ENCODE data around the gene NAA40. TPM values are rescaled to one million over a fixed set of nuclear protein-coding genes. Genes with fewer than 3 reads are reported as not detected.

The NAA40 gene
- total RNA-seq, 2 experiments from 2014 or later: 11.8 to 14.0 TPM

DNA sequence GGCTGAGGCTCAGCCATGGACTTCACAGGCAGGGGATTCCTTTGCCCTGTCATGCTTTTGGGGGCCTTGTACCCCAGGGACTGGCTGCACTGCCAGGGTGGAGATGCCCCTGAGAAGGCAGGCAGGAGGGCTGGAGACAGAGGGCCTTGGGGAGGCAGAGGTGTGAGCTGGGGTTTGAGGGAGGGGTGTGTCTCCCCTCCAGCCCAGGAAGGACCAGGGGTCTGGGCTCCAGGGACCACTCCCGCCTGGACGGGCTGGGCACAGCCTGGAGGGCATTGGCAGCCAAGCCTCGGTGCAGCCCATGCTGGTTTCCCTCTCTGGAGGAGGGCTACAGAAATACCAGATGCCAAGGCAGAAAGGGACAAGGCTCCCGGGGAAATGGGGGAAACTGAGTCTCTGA is 66.9 kb downstream of the NAA40 start:
- Histone ChIP-seq H3K9me3 (ENCODE audit: control insufficient read depth in 1 of 2, insufficient read depth in 1 of 2, low read length in 2 of 2) (peaks cover 6 to 38% of the 10 kb centered on the region in 2 experiments), H3K27ac (ENCODE audit: low read depth in 1 of 2, low read length in 2 of 2) (no peak overlapping the region), H3K27me3 (ENCODE audit: control insufficient read depth in 1 of 2, insufficient read depth in 2 of 2, low read length in 2 of 2) (peaks cover 26 to 30% of the 10 kb centered on the region in 2 experiments), H3K36me3 (ENCODE audit: insufficient read depth, low read length) (no peaks in the 10 kb centered on the region), H3K4me3 (ENCODE audit: low read length) (no peak overlapping the region), H3K4me1 (ENCODE audit: insufficient read depth, low read length) (peaks cover 22% of the 10 kb centered on the region)
- ATAC-seq (ENCODE audit: poor library complexity) (no peak), DNase-seq (no peak)
- Mint-ChIP-seq H3K4me3 (no peak overlapping the region), H3K36me3 (ENCODE audit: low read depth) (no peaks in the 10 kb centered on the region), H3K27me3 (peaks cover 27% of the 10 kb centered on the region), H3K9me3 (no peaks in the 10 kb centered on the region), H3K27ac (no peak overlapping the region), H3K4me1 (ENCODE audit: low read depth) (peaks cover 15% of the 10 kb centered on the region)
- CTCF ChIA-PET: no interaction called here
- TF ChIP-seq CTCF (IDR thresholded peaks at IDR 0.05): no peak
- POLR2A ChIA-PET: no interaction called here
- intact Hi-C loops (cut with DNase I, micrococcal nuclease): no loop called here

DNA sequence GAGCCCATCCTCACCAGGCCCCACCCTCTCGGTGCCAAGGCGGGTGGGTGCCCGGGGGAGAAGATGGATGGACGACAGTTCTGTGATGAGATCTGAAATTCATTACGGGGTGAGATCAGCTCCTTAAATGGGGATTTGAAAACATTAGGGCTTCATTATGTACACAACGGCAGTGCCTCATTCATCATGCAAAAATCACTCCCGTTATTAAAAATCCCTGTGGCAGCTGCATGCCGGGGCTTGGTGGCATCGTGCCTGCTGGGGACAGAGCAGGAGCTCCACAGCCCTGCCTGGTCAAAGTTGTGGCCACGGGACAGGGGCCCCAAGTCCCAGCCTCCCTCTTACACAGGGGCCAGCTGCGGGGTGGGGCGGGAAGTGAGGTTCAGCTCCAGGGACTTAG is 67.6 kb downstream of the NAA40 start:
- ATAC-seq (ENCODE audit: poor library complexity): no peak
- intact Hi-C loops (cut with DNase I, micrococcal nuclease): no loop called here
- Histone ChIP-seq H3K27me3 (ENCODE audit: control insufficient read depth in 1 of 2, insufficient read depth in 2 of 2, low read length in 2 of 2) (peaks cover 26 to 30% of the 10 kb centered on the region in 2 experiments), H3K36me3 (ENCODE audit: insufficient read depth, low read length) (no peaks in the 10 kb centered on the region), H3K27ac (ENCODE audit: low read depth in 1 of 2, low read length in 2 of 2) (no peak overlapping the region), H3K4me1 (ENCODE audit: insufficient read depth, low read length) (peaks cover 15% of the 10 kb centered on the region), H3K4me3 (ENCODE audit: low read length) (no peak overlapping the region), H3K9me3 (ENCODE audit: control insufficient read depth in 1 of 2, insufficient read depth in 1 of 2, low read length in 2 of 2) (peaks cover 8 to 45% of the 10 kb centered on the region in 2 experiments)
- POLR2A ChIA-PET: no interaction called here
- H3K4me1 Mint-ChIP-seq (ENCODE audit: low read depth): peaks cover 12% of the 10 kb centered on the region
- H3K27me3 Mint-ChIP-seq: peaks cover 31% of the 10 kb centered on the region
- TF ChIP-seq CTCF (IDR thresholded peaks at IDR 0.05): no peak
- DNase-seq: no peak
- no peak overlapping the region for H3K27ac Mint-ChIP-seq
- H3K4me3 Mint-ChIP-seq: no peak overlapping the region
- H3K9me3 Mint-ChIP-seq: no peaks in the 10 kb centered on the region
- CTCF ChIA-PET: no interaction called here
- no peaks in the 10 kb centered on the region for H3K36me3 Mint-ChIP-seq (ENCODE audit: low read depth)

Other genes starting within 250 kb of the NAA40 start
- 1 to 10 TPM in 1 of 2 experiments, under 1 TPM in 1; 0.95 to 1.0 TPM for gene ZFTA, start 170.2 kb upstream of the NAA40 start, total RNA-seq
- 1 to 10 TPM; 4.0 to 4.8 TPM for gene SPINDOC, start 125.5 kb upstream of the NAA40 start, total RNA-seq
- gene MARK2, start 99.9 kb upstream of the NAA40 start, total RNA-seq: 10 to 100 TPM; 18.4 to 21.0 TPM
- gene RCOR2, start 21.8 kb upstream of the NAA40 start, total RNA-seq: not detected
- gene COX8A, start 35.6 kb downstream of the NAA40 start, total RNA-seq: 100 to 1,000 TPM in 1 of 2 experiments, 10 to 100 TPM in 1; 89.1 to 105 TPM
- gene OTUB1, start 47.4 kb downstream of the NAA40 start, total RNA-seq: 10 to 100 TPM; 57.5 to 60.0 TPM
- gene FLRT1, start 96.9 kb downstream of the NAA40 start, total RNA-seq: not detected
- gene MACROD1, start 227.1 kb downstream of the NAA40 start, total RNA-seq: 1 to 10 TPM; 6.0 to 6.3 TPM
- 10 to 100 TPM; 29.0 to 37.5 TPM for gene STIP1, start 247.2 kb downstream of the NAA40 start, total RNA-seq